Immature natural killer cell (primary cell): ENCODE results near the gene CRYBG1. TPM values are rescaled to one million over a fixed set of nuclear protein-coding genes. Genes with fewer than 3 reads are reported as not detected.

Experiments used
- DNase-seq, 3 donors: peaks; one replicate each; pipeline ENCODE4 v3.0.0; 2022; ENCODE audit warnings: mixed read lengths in 1 of 3
- H3K27ac Mint-ChIP-seq, 6 donors: one replicate each; pipeline ENCODE4 v1.8.0; 2020; ENCODE audit warnings: mixed read lengths in 6 of 6, mild to moderate bottlenecking in 5 of 6, inconsistent platforms in 4 of 6, moderate library complexity in 3 of 6
- H3K27me3 Mint-ChIP-seq, 3 donors: one replicate each; pipeline ENCODE4 v1.8.0; 2020 to 2021; ENCODE audit warnings: low read depth in 3 of 3, mild to moderate bottlenecking in 3 of 3, mixed read lengths in 3 of 3, moderate library complexity in 3 of 3, inconsistent platforms in 1 of 3
- H3K36me3 Mint-ChIP-seq, 3 donors: one replicate each; pipeline ENCODE4 v1.8.0; 2020; ENCODE audit warnings: mixed read lengths in 3 of 3, inconsistent platforms in 2 of 3, mild to moderate bottlenecking in 2 of 3
- H3K4me1 Mint-ChIP-seq, 2 donors: one replicate each; pipeline ENCODE4 v1.8.0; 2020; ENCODE audit warnings: inconsistent platforms in 2 of 2, mild to moderate bottlenecking in 2 of 2, mixed read lengths in 2 of 2, moderate library complexity in 1 of 2
- H3K4me3 Mint-ChIP-seq, 5 donors: one replicate each; pipeline ENCODE4 v1.8.0; 2020; ENCODE audit warnings: mild to moderate bottlenecking in 5 of 5, mixed read lengths in 5 of 5, inconsistent platforms in 3 of 5, moderate library complexity in 3 of 5
- H3K9me3 Mint-ChIP-seq, 6 donors: one replicate each; pipeline ENCODE4 v1.8.0; 2020; ENCODE audit warnings: mild to moderate bottlenecking in 6 of 6, mixed read lengths in 6 of 6, inconsistent platforms in 4 of 6, moderate library complexity in 3 of 6
- polyA plus RNA-seq, 3 donors: library from polyadenylated mRNA; unstranded; fragments of 300-500 nt; fragmentation: Illumina TruSeq; gene quantifications; one replicate each; pipeline ENCODE4 v1.2.3, GENCODE V29; 2021

CRYBG1 gene
- 1 to 10 TPM in 2 of 3 donors, under 1 TPM in 1; 0.42 to 8.4 (median 3.2) TPM for polyA plus RNA-seq

GRCh38 chr6:106360410-106360988 lies at the start of gene CRYBG1:
Gene CRYBG1 (plus strand): TSS chr6:106360717. CDS start chr6:106360909, 192 bp downstream.
- Mint-ChIP-seq H3K27ac (no peak within 1 kb of the TSS), H3K9me3 (peaks cover 0 to 3% (median 0%) of the 10 kb centered on the region in 6 donors), H3K27me3 (peaks cover 16 to 30% (median 19%) of the 10 kb centered on the region in 3 donors), H3K4me1 (peaks cover 11% of the 10 kb centered on the region in 2 donors), H3K36me3 (no peaks in the 10 kb centered on the region), H3K4me3 (peak within 1 kb of the TSS; percentile 77 to 86 (median 81))
- peak; percentile 46 to 54 (median 53) for DNase-seq

DNA sequence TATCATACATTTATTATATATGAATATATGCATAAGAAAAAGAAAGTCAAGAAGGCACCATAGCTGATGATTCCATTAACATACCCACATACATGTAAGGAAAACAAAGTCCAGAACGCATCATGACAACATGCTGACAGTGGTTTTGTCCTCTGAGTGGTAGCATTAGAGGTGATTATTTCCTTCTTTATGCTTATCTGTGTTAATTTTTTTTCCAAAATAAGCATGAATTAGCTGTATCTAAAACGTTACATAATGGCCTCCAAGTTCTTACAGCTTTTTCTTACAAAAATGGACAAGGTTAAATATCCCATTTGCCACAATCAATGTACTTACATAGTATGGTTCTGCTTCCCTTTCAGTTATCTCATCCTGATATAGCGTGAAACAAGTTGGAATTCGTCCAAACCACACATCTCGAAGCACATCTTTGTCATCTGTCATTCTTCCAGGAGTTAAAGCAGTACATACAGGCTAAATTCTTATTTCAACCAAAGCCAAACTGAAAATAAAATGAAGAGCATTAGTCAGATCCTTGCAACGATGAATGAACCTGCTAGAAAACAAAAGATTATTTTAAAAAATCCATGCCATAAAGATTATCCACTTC lies 44.6 kb upstream of the CRYBG1 start:
- no peaks in the 10 kb centered on the region for H3K9me3 Mint-ChIP-seq
- DNase-seq, result no peak
- H3K4me1 Mint-ChIP-seq, result peaks cover 42 to 78% of the 10 kb centered on the region in 2 donors
- no peaks in the 10 kb centered on the region for H3K27me3 Mint-ChIP-seq
- H3K27ac Mint-ChIP-seq, result no peak overlapping the region
- peaks cover 7 to 25% (median 22%) of the 10 kb centered on the region in 3 donors for H3K36me3 Mint-ChIP-seq
- H3K4me3 Mint-ChIP-seq, result no peak overlapping the region

DNA sequence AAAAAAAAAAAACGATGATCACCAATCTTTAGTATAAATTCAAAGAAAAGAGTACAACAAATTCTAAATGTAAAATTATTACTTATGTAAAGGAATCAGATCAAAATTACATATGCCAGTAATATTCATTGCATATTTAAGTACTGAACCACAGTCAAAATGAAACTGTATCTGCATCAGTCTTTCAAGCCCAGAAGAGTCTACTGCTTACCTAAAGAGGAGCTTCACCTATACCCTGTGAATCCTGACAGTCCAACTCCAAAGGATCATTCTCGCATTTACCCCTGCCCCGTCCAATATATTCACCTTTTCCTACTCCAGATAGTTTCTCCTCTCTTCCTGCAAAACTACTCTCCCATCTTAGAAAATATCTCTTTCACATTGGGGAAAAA lies 44.1 kb upstream of the CRYBG1 start:
- H3K9me3 Mint-ChIP-seq, result no peaks in the 10 kb centered on the region
- DNase-seq, result no peak
- H3K27ac Mint-ChIP-seq, result peak overlapping the region in 2 of 6 donors; percentile 8 to 12
- H3K36me3 Mint-ChIP-seq, result peaks cover 2 to 20% (median 18%) of the 10 kb centered on the region in 3 donors
- peaks cover 40 to 75% of the 10 kb centered on the region in 2 donors for H3K4me1 Mint-ChIP-seq
- H3K4me3 Mint-ChIP-seq, result no peak overlapping the region
- H3K27me3 Mint-ChIP-seq, result no peaks in the 10 kb centered on the region

DNA sequence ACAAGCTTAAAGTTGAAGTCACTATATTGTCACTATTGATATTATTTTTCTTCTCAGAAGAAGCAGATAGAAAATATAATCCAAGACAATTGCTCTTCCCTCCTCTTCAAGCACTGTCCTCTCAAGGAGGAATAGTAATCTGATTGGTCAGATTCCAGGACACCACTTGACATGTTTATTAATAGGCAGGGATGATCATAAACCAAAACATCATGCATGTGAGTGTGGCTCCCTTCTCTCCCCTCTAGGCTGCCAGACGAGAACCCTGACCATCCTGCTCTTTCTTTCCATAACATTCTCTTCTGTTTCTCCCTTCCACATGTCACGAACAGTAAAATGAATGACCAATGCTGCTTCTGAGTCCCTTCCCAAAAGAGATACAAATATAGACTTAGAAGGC lies 42.5 kb upstream of the CRYBG1 start:
- H3K27ac Mint-ChIP-seq, result peak overlapping the region in 1 of 6 donors; percentile 17
- H3K36me3 Mint-ChIP-seq, result peaks cover 0 to 10% (median 8%) of the 10 kb centered on the region in 3 donors
- DNase-seq, result no peak
- H3K4me1 Mint-ChIP-seq, result peaks cover 33 to 72% of the 10 kb centered on the region in 2 donors
- H3K9me3 Mint-ChIP-seq, result no peaks in the 10 kb centered on the region
- H3K27me3 Mint-ChIP-seq, result no peaks in the 10 kb centered on the region
- H3K4me3 Mint-ChIP-seq, result no peak overlapping the region

DNA sequence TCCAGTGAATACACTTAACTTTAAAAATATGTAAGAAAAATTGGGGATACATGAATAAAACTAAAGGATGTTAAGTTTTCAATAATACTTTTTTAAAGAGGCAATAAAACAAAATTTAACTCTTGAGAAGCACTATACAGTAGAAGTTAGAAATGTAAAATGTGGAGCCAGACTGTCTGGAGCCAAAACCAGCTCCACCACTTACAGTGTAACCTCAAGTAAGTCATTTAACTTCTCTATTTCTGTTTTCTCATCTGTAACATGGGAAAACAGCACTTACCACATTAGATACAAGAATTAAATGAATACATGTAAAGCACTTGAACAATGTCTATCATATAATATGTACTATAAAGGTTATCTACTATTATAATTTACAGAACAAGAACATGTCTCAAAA lies 41.7 kb upstream of the CRYBG1 start:
- H3K9me3 Mint-ChIP-seq, result no peaks in the 10 kb centered on the region
- DNase-seq, result no peak
- peaks cover 35 to 72% of the 10 kb centered on the region in 2 donors for H3K4me1 Mint-ChIP-seq
- H3K27ac Mint-ChIP-seq, result no peak overlapping the region
- H3K4me3 Mint-ChIP-seq, result no peak overlapping the region
- H3K27me3 Mint-ChIP-seq, result no peaks in the 10 kb centered on the region
- peaks cover 0 to 6% (median 4%) of the 10 kb centered on the region in 3 donors for H3K36me3 Mint-ChIP-seq

- Mint-ChIP-seq H3K36me3 (no peaks in the 10 kb centered on the region), H3K27me3 (peaks cover 6 to 12% (median 7%) of the 10 kb centered on the region in 3 donors), H3K4me3 (no peak overlapping the region), H3K9me3 (no peaks in the 10 kb centered on the region), H3K4me1 (peaks cover 48 to 71% of the 10 kb centered on the region in 2 donors), H3K27ac (peak overlapping the region in 1 of 6 donors; percentile 9)
- DNase-seq, result no peak
These were observed 38.6 kb upstream of the CRYBG1 start for GRCh38 chr6:106321940-106322339.

- no peaks in the 10 kb centered on the region for H3K9me3 Mint-ChIP-seq
- peak overlapping the region; percentile 78 to 96 (median 94) for H3K27ac Mint-ChIP-seq
- DNase-seq, result no peak
- H3K4me3 Mint-ChIP-seq, result peak overlapping the region; percentile 96 to 99 (median 98)
- H3K36me3 Mint-ChIP-seq, result no peaks in the 10 kb centered on the region
- H3K27me3 Mint-ChIP-seq, result peaks cover 7 to 17% (median 11%) of the 10 kb centered on the region in 3 donors
- peaks cover 39 to 56% of the 10 kb centered on the region in 2 donors for H3K4me1 Mint-ChIP-seq
These were observed 35.7 kb upstream of the CRYBG1 start for GRCh38 chr6:106324726-106325335.

DNA sequence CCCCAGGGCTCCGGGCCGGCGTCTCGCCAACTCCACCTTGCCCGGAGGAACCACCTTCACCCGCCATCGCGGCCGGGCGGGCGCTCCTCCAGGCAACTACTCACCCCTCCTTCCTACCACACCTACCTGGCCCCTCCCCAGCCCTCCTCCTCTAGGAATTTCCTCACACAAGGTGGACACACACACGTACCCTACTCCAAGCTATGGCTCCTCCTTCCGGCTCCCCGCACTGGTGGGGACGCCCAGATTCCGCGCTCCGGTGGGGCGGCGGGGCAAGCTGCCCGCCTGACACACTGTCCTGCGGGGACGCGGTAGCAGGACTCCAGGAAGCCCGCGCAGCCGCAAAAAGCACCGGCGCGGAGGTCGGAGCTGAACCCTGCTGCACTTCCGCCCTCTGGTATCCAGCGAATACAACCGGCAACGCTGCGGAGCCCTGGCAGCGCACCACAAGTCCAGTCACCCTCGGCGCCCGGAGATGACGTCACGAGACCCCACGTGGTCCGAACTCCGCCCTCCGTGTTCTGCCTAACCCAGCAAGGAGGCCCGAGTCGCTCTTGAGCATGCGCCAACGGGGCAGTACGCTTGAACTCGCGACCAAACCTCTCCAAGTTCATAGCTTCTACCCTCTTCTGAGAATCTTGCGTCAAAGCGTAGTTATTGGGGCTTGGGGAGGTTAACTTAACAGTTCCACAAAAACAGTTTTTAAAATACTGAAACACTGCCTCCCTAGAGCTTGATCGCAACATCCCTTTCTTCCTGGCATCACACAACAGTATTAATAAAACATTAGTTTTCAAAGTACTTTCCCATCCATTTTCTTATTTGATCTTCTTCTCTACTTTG lies 35.0 kb upstream of the CRYBG1 start, which contains the start of gene ATG5:
ATG5 (minus strand) TSS at position 425 of the 843 bp plus-strand sequence. CDS start 9,552 bp downstream, outside the sequence.
- no peaks in the 10 kb centered on the region for H3K36me3 Mint-ChIP-seq
- DNase-seq, result peak; percentile 99
- H3K4me1 Mint-ChIP-seq, result peaks cover 37 to 48% of the 10 kb centered on the region in 2 donors

GRCh38 chr6:106334646-106335448 lies 25.7 kb upstream of the CRYBG1 start:
- H3K27me3 Mint-ChIP-seq, result peaks cover 2 to 17% (median 12%) of the 10 kb centered on the region in 3 donors
- H3K4me1 Mint-ChIP-seq, result peaks cover 2 to 8% of the 10 kb centered on the region in 2 donors
- no peak overlapping the region for H3K4me3 Mint-ChIP-seq
- DNase-seq, result peak; percentile 39 to 58 (median 50)
- no peaks in the 10 kb centered on the region for H3K36me3 Mint-ChIP-seq
- no peaks in the 10 kb centered on the region for H3K9me3 Mint-ChIP-seq
- no peak overlapping the region for H3K27ac Mint-ChIP-seq

More for the DNA sequence above, 35.0 kb upstream of the CRYBG1 start, which contains the start of gene ATG5:
- Mint-ChIP-seq H3K9me3 (no peaks in the 10 kb centered on the region), H3K4me3 (peak within 1 kb of the TSS; percentile 96 to 99 (median 98)), H3K27me3 (peaks cover 7 to 17% (median 11%) of the 10 kb centered on the region in 3 donors), H3K27ac (peak within 1 kb of the TSS; percentile 90 to 96 (median 94))

DNA sequence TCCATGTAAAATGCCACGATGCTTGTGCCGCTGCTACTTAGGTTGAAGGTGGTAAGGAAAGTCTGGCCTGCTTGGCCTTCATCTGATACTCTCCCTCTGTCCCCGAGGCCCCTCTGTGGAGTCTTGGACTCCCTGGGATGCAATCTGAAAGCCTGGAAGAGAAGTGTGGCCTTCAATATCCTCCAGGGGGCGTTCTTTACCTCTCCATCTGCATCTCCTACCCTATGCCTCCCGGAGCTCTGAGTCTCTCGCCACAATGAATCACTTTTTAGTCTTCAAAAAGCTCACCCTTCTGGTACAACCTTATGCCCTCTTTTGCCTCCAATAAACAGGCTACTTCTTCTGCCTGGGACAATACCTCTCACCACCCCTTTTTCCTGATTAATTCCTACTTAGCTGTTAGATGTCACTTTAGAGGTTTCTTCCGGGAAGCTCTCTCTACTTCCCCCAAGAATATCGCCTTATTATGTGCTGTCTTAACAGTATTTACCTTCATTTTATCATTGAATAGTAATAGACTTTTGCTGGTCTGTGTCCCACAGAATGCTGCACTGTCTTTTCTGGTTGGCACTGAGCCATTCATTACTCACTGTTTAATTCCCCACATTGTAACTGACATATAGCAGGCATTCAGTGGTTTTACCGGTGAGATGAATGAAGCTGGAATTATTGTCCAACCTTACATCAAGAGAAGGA lies 21.0 kb upstream of the CRYBG1 start:
- H3K27ac Mint-ChIP-seq, result no peak overlapping the region
- H3K4me3 Mint-ChIP-seq, result peak overlapping the region; percentile 5 to 65 (median 33)
- H3K27me3 Mint-ChIP-seq, result peaks cover 2 to 12% (median 6%) of the 10 kb centered on the region in 3 donors
- peak; percentile 23 to 41 (median 33) for DNase-seq
- H3K9me3 Mint-ChIP-seq, result no peaks in the 10 kb centered on the region
- no peaks in the 10 kb centered on the region for H3K36me3 Mint-ChIP-seq
- H3K4me1 Mint-ChIP-seq, result peaks cover 2 to 8% of the 10 kb centered on the region in 2 donors

DNA sequence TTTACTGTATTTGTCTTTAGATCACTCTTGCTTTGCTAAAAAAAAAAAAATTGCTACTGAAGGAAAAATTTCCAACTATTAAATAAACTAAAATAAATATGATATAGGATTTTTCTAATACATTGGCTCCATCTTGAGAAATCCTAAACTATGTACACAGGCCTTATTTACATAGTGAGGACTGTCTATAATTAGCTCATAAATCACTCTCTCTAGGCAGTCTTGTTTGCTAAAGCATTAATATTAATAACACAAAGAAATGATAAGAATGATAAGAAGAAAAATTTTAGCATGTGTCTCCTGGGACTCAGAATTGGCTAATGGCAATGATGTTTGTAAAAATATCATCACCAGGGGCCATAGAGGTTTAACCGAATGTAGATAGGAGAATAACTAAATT lies 13.3 kb upstream of the CRYBG1 start:
- Mint-ChIP-seq H3K9me3 (peaks cover 0 to 1% (median 0%) of the 10 kb centered on the region in 6 donors), H3K27ac (no peak overlapping the region), H3K4me3 (no peak overlapping the region), H3K36me3 (no peaks in the 10 kb centered on the region), H3K27me3 (peaks cover 1 to 4% (median 3%) of the 10 kb centered on the region in 3 donors), H3K4me1 (no peaks in the 10 kb centered on the region)
- DNase-seq, result no peak

DNA sequence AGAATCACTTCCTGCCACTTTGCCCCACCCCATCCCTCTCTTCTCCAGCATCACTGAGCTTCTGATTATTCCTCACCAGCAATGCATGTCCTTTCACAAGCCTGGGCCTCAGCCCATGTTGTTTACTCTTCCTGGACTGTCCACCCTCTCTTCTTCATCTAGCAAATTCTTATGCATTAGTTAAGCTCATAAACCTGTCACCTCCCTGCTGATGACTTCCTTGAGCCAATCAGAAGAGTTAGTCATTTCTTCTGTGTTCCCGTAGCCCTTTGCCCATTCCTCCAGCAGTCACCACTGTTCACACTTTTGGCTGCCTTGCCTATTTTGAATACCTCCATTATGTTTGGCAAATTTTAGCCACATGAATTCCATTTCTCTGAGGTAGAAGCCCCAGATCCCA lies 4.1 kb upstream of the CRYBG1 start:
- no peak overlapping the region for H3K4me3 Mint-ChIP-seq
- peaks cover 0 to 5% (median 0%) of the 10 kb centered on the region in 6 donors for H3K9me3 Mint-ChIP-seq
- H3K36me3 Mint-ChIP-seq, result no peaks in the 10 kb centered on the region
- no peak overlapping the region for H3K27ac Mint-ChIP-seq
- peaks cover 15 to 24% (median 21%) of the 10 kb centered on the region in 3 donors for H3K27me3 Mint-ChIP-seq
- H3K4me1 Mint-ChIP-seq, result peaks cover 10 to 11% of the 10 kb centered on the region in 2 donors
- no peak for DNase-seq
